HG03354 (cell line): ENCODE data around the gene ALG11.

Experiments
- ATAC-seq: cut with Tn5 transposase; IDR thresholded peaks from one replicate; pipeline ENCODE4 v1.9.1; 2021; ENCODE audit warnings: mild to moderate bottlenecking; ENCODE audit not compliant: unreplicated experiment, poor library complexity, severe bottlenecking

The ALG11 gene

GRCh38 chr13:51995677-51996551 lies 16.3 kb upstream of the ALG11 start:
- no peak for ATAC-seq

DNA sequence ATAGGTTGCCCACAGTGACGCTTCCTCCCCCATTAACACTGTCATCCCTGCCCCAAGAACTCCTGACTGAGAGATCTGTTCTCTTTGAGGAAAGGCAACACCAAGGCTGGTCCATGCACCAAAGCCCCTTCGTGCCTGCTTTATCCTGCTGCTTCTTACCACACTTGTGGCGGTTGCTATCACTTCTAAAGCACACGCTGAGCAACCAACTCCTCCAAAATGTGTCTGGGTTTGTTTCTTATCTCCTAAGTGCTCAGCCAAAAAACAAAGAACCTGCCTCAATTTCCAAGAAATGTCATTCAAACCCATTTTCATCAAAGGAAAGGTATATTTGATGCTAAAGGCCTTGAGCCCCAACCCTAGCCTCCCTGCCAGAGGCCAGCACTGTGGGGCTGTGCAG lies 15.6 kb upstream of the ALG11 start:
- no peak for ATAC-seq

DNA sequence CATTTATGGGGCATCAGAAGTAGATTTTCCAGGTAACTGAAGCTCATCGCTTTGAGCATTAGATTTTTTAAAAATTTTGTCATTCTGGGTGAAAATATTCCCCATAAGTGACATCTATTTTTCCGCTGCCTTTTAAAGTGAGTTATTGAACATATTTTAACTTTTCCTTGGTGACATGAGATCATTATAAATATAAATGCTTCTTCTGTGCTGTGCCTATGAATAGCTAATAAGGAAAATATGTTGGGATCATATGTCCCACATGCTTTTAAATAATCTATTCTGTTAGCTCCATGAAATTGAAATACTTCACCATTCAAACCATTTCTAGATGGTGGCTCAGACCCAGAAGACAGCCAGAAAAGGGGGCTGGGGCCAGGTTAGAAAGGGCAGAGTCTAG lies 15.0 kb upstream of the ALG11 start:
- no peak for ATAC-seq

DNA sequence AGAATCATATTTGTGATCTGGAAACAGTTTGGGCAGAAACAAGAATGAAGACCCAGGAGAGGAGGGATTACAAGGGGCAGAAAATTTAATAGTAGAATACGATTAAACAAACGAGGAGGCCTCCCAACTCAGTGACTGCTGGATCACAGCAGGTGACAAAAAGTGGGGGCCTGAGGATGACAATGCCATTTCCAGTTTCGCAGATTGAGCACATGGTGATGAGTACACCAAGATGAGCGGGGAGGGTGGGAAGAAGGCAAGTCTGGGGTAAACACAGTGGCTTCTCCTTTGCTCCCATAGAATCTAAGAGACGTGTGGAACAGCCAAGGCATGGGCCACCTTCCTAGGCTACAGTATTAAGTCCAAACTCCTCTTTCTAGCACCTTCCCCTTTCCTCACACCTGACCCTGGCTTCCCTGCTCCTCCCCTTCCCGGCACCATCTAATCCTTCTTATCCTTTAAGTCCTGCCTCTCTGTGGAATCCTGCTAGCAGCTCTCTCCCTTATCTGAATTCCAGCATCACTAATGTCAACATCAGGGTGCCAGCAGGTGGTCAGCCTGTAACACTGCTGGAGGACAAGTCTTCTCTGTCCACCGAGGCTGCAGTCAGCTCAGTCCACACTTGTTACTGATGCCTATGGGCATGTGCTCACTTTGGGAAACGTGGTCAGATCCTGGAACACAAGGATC lies 14.4 kb upstream of the ALG11 start:
- ATAC-seq = no peak

DNA sequence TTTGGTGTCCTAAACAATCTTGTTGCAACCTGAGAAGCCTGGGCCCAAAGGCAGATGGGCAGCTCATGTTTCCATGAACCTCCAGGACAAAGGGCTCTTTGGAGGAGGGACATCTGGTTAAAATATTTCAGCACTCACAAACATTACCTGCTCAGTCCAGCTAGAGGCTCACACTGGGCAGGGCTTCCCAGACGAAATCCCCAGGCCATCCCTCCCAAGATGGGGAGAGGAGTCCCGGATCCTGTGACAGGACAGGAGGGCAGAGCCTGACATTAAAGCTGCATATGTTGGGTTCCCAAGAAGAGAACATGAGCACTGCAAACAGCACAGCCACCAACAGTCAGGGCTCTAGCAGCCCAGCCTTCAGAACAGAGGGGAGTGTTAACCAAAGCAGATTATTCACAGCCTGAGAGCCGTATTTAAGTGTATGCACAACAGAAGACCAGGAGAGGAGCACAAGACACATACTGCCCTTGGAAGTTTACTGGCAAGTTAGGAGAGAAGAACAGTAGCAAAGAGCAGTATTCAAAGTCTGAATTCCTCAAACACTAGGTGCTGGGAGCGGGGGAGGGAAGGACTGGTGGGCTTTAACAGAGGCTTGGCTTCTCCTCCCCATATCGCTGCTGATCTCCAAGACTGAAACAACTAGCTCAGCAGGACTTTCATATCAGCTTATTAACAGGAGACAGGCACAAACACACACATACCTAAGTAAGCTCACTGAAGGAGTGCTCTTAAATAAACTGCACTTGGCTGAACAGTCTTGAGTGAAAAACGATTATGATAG lies 13.3 kb upstream of the ALG11 start:
- ATAC-seq = no peak

GRCh38 chr13:51999510-51999911 lies 12.7 kb upstream of the ALG11 start:
- ATAC-seq = no peak

- no peak for ATAC-seq
Observed at GRCh38 chr13:51999921-52000320, 12.3 kb upstream of the ALG11 start.

- peak; percentile 88 for ATAC-seq
Observed at GRCh38 chr13:52001120-52001731, 11.0 kb upstream of the ALG11 start.

DNA sequence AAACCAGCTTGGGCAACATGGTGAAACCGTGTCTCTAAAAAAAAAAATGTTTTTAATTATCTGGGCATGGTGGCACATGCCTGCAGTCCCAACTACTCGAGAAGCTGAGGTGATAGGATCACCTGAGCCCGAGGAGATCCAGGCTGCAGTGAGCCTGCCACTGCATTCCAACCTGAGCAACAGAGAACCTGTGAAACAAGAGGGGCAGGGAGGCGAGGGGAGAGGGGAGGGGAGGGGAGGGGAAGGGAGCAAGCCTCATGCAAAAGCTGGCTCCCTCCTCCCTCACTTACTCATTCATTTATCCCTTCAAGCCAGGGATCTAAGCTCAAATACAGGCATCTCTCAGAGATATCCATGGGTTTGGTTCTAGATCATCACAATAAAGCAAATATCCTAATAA lies 9.8 kb upstream of the ALG11 start:
- ATAC-seq = no peak

DNA sequence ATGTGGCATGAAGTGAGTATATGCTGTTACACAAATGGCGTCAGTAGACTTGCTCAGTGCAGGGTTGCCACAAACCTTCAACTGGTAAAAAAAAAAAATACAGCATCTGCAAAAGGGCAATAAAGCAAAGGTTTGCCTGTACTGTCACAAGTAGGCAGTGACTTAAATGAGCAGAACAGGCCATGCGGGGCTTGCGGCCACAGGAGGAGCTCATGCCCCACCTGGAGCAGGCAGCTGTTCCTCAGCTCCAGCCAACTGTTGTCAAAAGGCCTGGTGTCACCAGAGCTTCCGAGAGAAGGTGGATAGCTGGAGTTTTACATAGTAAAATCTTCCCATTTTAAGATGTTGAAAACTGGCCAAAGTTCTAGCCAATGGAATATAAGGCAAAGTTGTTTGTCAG lies 8.7 kb upstream of the ALG11 start:
- no peak for ATAC-seq

- no peak for ATAC-seq
Observed at GRCh38 chr13:52004511-52005170, 7.6 kb upstream of the ALG11 start.

DNA sequence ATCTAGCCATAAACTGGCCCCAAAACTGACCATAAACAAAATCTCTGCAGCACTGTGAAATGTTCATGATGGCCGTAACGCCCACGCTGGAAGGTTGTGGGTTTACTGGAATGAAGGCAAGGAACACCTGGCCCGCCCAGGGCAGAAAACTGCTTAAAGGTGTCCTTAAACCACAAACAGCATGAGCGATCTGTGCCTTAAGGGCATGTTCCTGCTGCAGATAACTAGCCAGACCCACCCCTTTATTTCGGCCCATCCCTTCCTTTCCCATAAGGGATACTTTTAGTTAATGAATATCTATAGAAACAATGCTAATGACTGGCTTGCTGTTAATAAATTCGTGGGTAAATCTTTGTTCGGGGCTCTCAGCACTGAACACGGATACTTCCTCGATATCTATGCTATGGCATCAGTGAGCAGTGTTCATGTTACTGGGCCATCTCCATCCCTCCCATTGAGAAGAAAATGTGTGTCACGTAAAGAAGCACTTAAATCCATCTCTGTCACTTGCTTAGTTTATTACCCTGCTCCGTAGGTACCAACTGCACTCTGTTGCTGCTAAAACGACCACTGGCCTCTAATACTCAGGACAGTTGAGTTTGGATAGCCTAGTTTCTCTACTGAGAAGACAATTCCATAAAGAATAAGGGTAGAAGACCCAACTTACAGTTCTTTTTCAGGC lies 6.2 kb upstream of the ALG11 start:
- no peak for ATAC-seq

DNA sequence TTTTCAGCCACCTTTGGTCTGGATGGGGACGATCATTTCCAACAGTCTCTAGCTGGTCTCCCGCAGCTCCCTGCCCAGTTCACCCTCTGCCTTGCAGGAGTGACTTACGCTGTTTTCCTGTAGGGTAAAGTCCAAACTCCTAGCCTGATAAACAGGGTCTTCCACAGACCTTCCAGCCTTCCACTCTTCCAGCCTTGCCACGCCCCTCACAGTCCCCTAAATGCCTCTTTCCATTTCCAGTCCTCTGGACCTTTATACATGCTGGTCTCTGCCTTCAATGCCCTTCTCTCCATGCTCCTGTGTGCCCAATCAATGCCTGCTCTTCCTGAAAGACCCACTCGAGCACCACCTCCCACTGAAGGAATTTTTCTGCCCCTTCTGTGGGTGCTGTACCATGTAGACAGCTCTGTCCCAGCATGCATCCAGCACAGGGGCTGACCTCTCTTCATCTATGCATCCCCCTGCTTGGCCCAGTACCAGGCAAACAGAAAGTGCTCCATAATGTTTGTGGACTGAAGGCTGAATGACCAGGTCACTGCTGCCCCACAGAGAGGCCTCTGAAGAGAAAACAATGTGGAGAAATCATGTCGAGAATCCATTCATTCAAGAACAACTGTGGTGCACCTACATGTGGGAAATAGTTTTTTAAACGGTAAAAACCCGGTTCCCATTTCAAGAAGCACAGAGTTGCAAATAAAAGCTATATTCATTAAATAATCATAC lies 5.5 kb upstream of the ALG11 start:
- no peak for ATAC-seq

DNA sequence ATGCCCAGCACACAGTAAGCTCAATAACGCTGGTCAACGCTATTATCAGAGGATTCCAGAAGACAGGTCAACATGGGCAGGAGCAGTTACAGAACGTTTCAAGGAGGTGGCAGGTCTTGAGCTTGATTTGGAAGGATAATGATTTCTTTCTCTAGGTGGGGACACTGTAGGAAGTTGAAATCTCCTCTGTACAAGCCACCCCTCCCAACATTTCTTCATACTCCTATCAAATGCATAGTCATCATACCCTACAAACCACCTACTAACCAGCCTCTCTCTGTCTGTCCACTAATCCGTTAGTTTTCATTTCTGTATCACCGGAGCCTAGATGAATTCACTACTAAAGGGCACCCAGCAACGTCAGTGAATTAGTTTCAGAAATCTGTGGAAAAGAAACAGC lies 2.3 kb upstream of the ALG11 start:
- no peak for ATAC-seq

DNA sequence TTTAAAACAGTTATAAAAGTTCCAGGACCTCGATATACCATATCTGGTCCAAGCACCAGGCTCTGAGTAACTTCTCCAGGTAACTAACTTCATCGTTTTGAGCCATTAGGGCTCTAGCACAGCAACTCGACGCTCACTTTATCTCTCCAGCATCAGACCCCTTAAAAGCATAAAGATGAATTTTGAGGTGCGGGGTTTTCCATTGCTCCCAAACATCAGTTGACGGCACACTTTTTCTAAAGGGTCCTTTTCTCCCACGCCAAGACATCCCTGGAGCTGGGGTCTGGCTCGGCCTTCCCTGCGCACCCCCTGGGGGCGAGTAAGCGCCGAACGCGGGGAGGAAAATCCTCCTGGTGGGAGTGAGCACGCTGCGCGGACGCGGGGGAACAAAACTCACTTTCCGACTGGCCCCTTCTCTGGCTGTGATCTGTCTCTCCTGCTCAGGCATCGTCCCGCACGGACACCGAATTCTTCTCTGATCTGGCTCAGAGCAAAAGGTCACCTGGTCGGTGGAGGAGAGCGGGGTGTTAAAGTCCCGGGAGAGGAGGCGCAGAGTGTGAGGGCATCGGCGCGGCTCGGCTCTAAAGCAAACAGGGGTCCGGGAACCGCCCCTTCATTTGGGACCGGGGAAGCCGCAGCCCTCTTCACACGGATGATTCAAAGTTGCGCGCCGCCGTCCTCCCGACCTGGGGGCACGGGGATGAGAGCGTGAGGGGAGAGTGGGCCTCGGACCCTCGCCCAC lies 1.1 kb upstream of the ALG11 start, which contains the start of gene ATP7B:
Gene ATP7B (minus strand): TSS at position 561 of the 742 bp plus-strand sequence. CDS start 113 bp downstream, at position 448.
- ATAC-seq = peak; percentile 21

- ATAC-seq = peak; percentile 12
Observed at GRCh38 chr13:52012512-52012836, 276 bp downstream of the ALG11 start.

- ATAC-seq = no peak
Observed at GRCh38 chr13:52016296-52016695, 4.1 kb downstream of the ALG11 start.

DNA sequence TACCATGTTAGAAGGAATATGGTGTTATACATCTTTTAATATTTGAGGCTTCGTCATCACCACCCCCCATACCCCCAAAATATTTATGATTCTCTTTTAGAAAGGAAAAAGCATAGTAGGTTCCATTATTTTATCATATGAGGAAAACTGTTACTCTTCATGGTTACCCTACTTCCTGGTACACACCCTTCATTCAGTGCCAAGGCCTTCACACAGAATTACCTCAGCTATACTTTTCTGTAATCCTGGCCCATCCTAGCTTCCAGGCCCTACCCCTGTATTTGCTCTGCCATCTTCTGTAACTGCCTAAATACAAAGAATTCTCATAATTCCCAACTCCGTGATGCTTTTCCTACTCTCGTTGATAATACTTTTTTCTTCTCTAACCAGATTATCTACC lies 8.0 kb downstream of the ALG11 start:
- ATAC-seq = no peak
